Endothelial cell of umbilical vein (primary cell): ENCODE results near the gene GPR75. TPM values are rescaled to one million over a fixed set of nuclear protein-coding genes. Genes with fewer than 3 reads are reported as not detected.

Experiments used
- BruUV-seq: library from RNA; stranded (reverse); fragments of 400-500 nt; replicated peaks from 2 replicates; lab custom pipeline; 2021; lab: Mats Ljungman, UMichigan
- CTCF ChIA-PET: fragments of 300-600, 350-600 bp; sonication (Branson Sonifier 250); formaldehyde crosslinking; loops from one replicate; lab custom pipeline; 2021; ENCODE audit warnings: antibody characterized with exemption, inconsistent platforms; lab: Charles Lee
- POLR2A ChIA-PET: fragments of 300-600, 350-600 bp; sonication (Branson Sonifier 250); formaldehyde crosslinking; loops from one replicate; lab custom pipeline; 2021; ENCODE audit warnings: antibody characterized with exemption, inconsistent platforms; lab: Charles Lee
- DNase-seq: peaks from one replicate; pipeline ENCODE4 v3.0.0-alpha.2; 2011; ENCODE audit warnings: low read depth, low spot score
- FAIRE-seq: peaks from 2 replicates; lab custom pipeline; 2011; peaks lifted over from hg19 to GRCh38; lab: Jason Lieb, UNC
- H2AFZ ChIP-seq: 2 replicates; pipeline ENCODE4 v1.6.0; 2012; ENCODE audit warnings: low read depth, low read length, control low read depth, inconsistent platforms
- H3K27ac ChIP-seq: 2 replicates; pipeline ENCODE4 v1.5.1; 2011; ENCODE audit warnings: low read depth, mild to moderate bottlenecking, control low read depth, low read length, moderate library complexity; ENCODE audit not compliant: insufficient read depth
- H3K27me3 ChIP-seq, 2 experiments: 2 replicates each; pipeline versions ENCODE4 v1.6.0 to v1.6.1; 2011; ENCODE audit warnings: low read length in 2 of 2, mixed read lengths in 1 of 2; ENCODE audit not compliant: control insufficient read depth in 2 of 2, insufficient read depth in 2 of 2
- H3K36me3 ChIP-seq, 2 experiments: 2 replicates in 1 of 2; 3 replicates in 1 of 2; pipeline ENCODE4 v1.5.1; 2011; ENCODE audit warnings: low read length in 2 of 2, mild to moderate bottlenecking in 1 of 2, moderate library complexity in 1 of 2; ENCODE audit not compliant: control insufficient read depth in 2 of 2, insufficient read depth in 2 of 2; ENCODE audit errors: extremely low read depth in 1 of 2
- H3K4me1 ChIP-seq: 3 replicates; pipeline ENCODE4 v1.5.1; 2011; ENCODE audit warnings: mild to moderate bottlenecking, low read length; ENCODE audit not compliant: control insufficient read depth, insufficient read depth; ENCODE audit errors: extremely low read depth
- H3K4me2 ChIP-seq: 2 replicates; pipeline ENCODE4 v1.6.1; 2011; ENCODE audit warnings: low read length, control low read depth, mixed read lengths; ENCODE audit not compliant: insufficient read depth
- H3K4me3 ChIP-seq, 3 experiments: fragments of 200-600 bp in 1 of 3; sonication (generic), shearing (Covaris generic) in 1 of 3; replicated peaks in 1 of 3; 2 replicates each; pipeline ENCODE4 v1.5.1; 2011 to 2016; ENCODE audit warnings: control low read depth in 3 of 3, low read length in 3 of 3, mild to moderate bottlenecking in 2 of 3, inconsistent platforms in 1 of 3, low read depth in 1 of 3, moderate library complexity in 1 of 3; ENCODE audit not compliant: insufficient read depth in 1 of 3
- H3K79me2 ChIP-seq: 2 replicates; pipeline ENCODE4 v1.6.0; 2012; ENCODE audit warnings: low read length, inconsistent platforms; ENCODE audit not compliant: control insufficient read depth, insufficient read depth
- H3K9ac ChIP-seq: replicated peaks from 2 replicates; pipeline ENCODE3; 2011; ENCODE audit warnings: low read length, control low read depth; ENCODE audit not compliant: insufficient read depth; ENCODE audit errors: extremely low read depth
- H3K9me1 ChIP-seq: replicated peaks from 3 replicates; pipeline ENCODE4 v1.6.0; 2011; ENCODE audit warnings: mild to moderate bottlenecking, low read length; ENCODE audit not compliant: control insufficient read depth, insufficient read depth; ENCODE audit errors: extremely low read depth
- H3K9me3 ChIP-seq: replicated peaks from 2 replicates; pipeline ENCODE4 v1.5.1; 2012; ENCODE audit warnings: low read length, inconsistent platforms; ENCODE audit not compliant: control insufficient read depth, insufficient read depth
- H4K20me1 ChIP-seq: replicated peaks from 2 replicates; pipeline ENCODE3; 2011; ENCODE audit warnings: mild to moderate bottlenecking, low read length; ENCODE audit not compliant: control insufficient read depth, insufficient read depth; ENCODE audit errors: extremely low read depth
- GATA2 ChIP-seq: IDR thresholded peaks from 2 replicates; pipeline ENCODE4 v1.7.0; 2011; ENCODE audit warnings: low read depth, mild to moderate bottlenecking, moderate library complexity, mixed read lengths, low read length; ENCODE audit not compliant: insufficient read length, insufficient read depth
- JUN ChIP-seq: IDR thresholded peaks from 2 replicates; pipeline ENCODE4 v1.6.1; 2011; ENCODE audit warnings: borderline replicate concordance, low read depth; ENCODE audit not compliant: insufficient read length, insufficient read depth
- MYC ChIP-seq: IDR thresholded peaks from one replicate; pipeline ENCODE4 v1.6.1; 2011; ENCODE audit warnings: mild to moderate bottlenecking, low read depth, low read length
- POLR2A ChIP-seq: IDR thresholded peaks from 2 replicates; pipeline ENCODE4 v1.6.1; 2012; ENCODE audit warnings: low read depth, mild to moderate bottlenecking, control low read depth, low read length
- POLR2AphosphoS5 ChIP-seq: IDR thresholded peaks from 2 replicates; pipeline ENCODE4 v1.6.1; 2012; ENCODE audit warnings: low read depth, mild to moderate bottlenecking, control low read depth, low read length, moderate library complexity; ENCODE audit not compliant: insufficient read depth
- dilution Hi-C: fragments of 300-500 bp; cut with MboI; formaldehyde crosslinking; loops from one replicate; pipeline ENCODE4 v1.15.0; 2019; ENCODE audit warnings: low sequenced_read_pairs; ENCODE audit not compliant: extremely low pct_ligation_motif_present
- intact Hi-C: fragments of 100-400 bp; cut with micrococcal nuclease; formaldehyde crosslinking; loops from one replicate; pipeline ENCODE4 v1.10.0; 2022
- polyA plus RNA-seq, 4 experiments: library from polyadenylated mRNA; depleted of rRNA in 3 of 4; stranded (reverse) in 3 of 4; unstranded in 1 of 4; fragments of >200 nt; gene quantifications; 2 replicates each; pipeline versions ENCODE4 v1.2.1 to v1.2.3, GENCODE V29; 2011 to 2012; ENCODE audit warnings: missing spikeins in 1 of 4
- total RNA-seq: library from RNA; stranded (reverse); gene quantifications from 2 replicates; pipeline ENCODE4 v1.2.3, GENCODE V29; 2021
- TF ChIP-seq, protein P1 (sequence below): IDR thresholded peaks from 2 replicates; pipeline ENCODE4 v1.6.1; 2011; ENCODE audit not compliant: insufficient read depth, insufficient read length
- TF ChIP-seq, protein P2 (sequence below), 2 donors: IDR thresholded peaks; 1 replicate in 1 of 2; 2 replicates in 1 of 2; pipeline ENCODE4 v1.5.1; 2011; ENCODE audit warnings: low read length in 2 of 2, mild to moderate bottlenecking in 2 of 2, moderate library complexity in 2 of 2, control low read depth in 1 of 2, inconsistent platforms in 1 of 2, low read depth in 1 of 2; ENCODE audit not compliant: insufficient read depth in 1 of 2; ENCODE audit errors: extremely low read depth in 1 of 2

Gene GPR75
- total and polyA plus RNA-seq, 2 donors (not counting 3 experiments of a cell fraction or from before 2014, with no cell fraction given), result 4.4 to 4.7 TPM

DNA sequence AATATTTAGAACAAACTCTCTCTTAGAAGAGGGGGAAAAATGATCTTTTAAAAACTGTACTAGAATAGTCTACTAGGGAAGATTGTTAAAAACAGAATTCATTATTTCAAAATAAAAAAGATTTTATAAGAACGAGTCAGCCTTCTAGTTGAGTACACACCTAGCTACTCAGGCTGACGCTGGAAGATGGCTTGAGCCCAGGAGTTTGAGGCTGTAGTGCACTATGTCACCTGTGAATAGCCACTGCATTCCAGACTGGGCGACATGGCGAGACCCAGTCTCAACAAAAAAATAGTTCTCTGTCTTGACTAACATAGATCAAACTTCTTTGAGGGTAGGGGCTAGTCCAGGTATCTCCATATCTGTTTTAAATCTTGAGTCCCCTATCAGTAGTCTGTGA, 39.1 kb downstream of the GPR75 start:
- dilution Hi-C loops, result no loop called here

GRCh38 chr2:53820048-53820447, 39.7 kb downstream of the GPR75 start:
- no peaks in the 10 kb centered on the region for H4K20me1 ChIP-seq
- intact Hi-C loops, result no loop called here
- no peaks in the 10 kb centered on the region for H3K9me1 ChIP-seq
- TF ChIP-seq, protein P1, sequence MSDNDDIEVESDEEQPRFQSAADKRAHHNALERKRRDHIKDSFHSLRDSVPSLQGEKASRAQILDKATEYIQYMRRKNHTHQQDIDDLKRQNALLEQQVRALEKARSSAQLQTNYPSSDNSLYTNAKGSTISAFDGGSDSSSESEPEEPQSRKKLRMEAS, result no peak
- TF ChIP-seq POLR2A (no peak), POLR2AphosphoS5 (no peak)
- TF ChIP-seq, protein P2, sequence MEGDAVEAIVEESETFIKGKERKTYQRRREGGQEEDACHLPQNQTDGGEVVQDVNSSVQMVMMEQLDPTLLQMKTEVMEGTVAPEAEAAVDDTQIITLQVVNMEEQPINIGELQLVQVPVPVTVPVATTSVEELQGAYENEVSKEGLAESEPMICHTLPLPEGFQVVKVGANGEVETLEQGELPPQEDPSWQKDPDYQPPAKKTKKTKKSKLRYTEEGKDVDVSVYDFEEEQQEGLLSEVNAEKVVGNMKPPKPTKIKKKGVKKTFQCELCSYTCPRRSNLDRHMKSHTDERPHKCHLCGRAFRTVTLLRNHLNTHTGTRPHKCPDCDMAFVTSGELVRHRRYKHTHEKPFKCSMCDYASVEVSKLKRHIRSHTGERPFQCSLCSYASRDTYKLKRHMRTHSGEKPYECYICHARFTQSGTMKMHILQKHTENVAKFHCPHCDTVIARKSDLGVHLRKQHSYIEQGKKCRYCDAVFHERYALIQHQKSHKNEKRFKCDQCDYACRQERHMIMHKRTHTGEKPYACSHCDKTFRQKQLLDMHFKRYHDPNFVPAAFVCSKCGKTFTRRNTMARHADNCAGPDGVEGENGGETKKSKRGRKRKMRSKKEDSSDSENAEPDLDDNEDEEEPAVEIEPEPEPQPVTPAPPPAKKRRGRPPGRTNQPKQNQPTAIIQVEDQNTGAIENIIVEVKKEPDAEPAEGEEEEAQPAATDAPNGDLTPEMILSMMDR (IDR thresholded peaks at IDR 0.05; ENCODE audit: extremely low read depth in 1 of 2, insufficient read depth in 1 of 2, low read depth in 1 of 2, low read length in 2 of 2), result no peak
- H3K4me2 ChIP-seq, result no peak overlapping the region
- no peaks in the 10 kb centered on the region for H3K79me2 ChIP-seq
- dilution Hi-C loops, result no loop called here
- ChIA-PET POLR2A (no interaction called here), CTCF (no interaction called here)
- no peak overlapping the region for H3K27ac ChIP-seq
- peaks cover 7% of the 10 kb centered on the region in 2 experiments for H3K36me3 ChIP-seq
- no peaks in the 10 kb centered on the region for H3K9me3 ChIP-seq
- no peak overlapping the region for H3K9ac ChIP-seq
- H3K4me3 ChIP-seq, result no peak overlapping the region
- no peak for DNase-seq
- no peaks in the 10 kb centered on the region for H3K4me1 ChIP-seq
- H3K27me3 ChIP-seq, result no peaks in the 10 kb centered on the region
- H2AFZ ChIP-seq, result no peak overlapping the region
- BruUV-seq, result no TSS peak
- no peak for FAIRE-seq

More for the DNA sequence above, 39.1 kb downstream of the GPR75 start:
- ChIA-PET CTCF (interaction anchor here (0.9 kb wide), 1 partner anchor 41 kb away, joined by 3 read pairs; no protein-coding TSS in a partner anchor), POLR2A (no interaction called here)
- no peak for FAIRE-seq
- Histone ChIP-seq H3K27ac (no peak overlapping the region), H3K27me3 (no peaks in the 10 kb centered on the region), H3K9ac (no peak overlapping the region), H4K20me1 (no peaks in the 10 kb centered on the region), H2AFZ (no peak overlapping the region), H3K79me2 (no peaks in the 10 kb centered on the region), H3K36me3 (peaks cover 4 to 7% of the 10 kb centered on the region in 2 experiments), H3K4me1 (no peaks in the 10 kb centered on the region), H3K4me3 (no peak overlapping the region), H3K9me3 (no peaks in the 10 kb centered on the region), H3K4me2 (no peak overlapping the region), H3K9me1 (no peaks in the 10 kb centered on the region)
- TF ChIP-seq JUN (no peak), GATA2 (no peak), MYC (no peak), POLR2A (no peak)
- TF ChIP-seq, protein P2 (IDR thresholded peaks at IDR 0.05; ENCODE audit: extremely low read depth in 1 of 2, insufficient read depth in 1 of 2, low read depth in 1 of 2, low read length in 2 of 2), result no peak
- BruUV-seq, result no TSS peak
- no peak for DNase-seq
- intact Hi-C loops, result no loop called here
